T-helper 2 cell treated with Interferon-gamma antibody and Interleukin-4, amounts not matched to agents 5 μg/mL and 100 μg/mL, for 36 hours (primary cell): Measurements from ENCODE around the gene CSTF2.

Experiments used
- DNase-seq: peaks from one replicate; pipeline ENCODE4 v3.0.0; 2021; ENCODE audit warnings: low spot score
- H3K27ac Mint-ChIP-seq: one replicate; pipeline ENCODE4 v1.8.0; 2021; ENCODE audit warnings: mild to moderate bottlenecking, mixed read lengths
- H3K27me3 Mint-ChIP-seq: one replicate; pipeline ENCODE4 v1.8.0; 2021; ENCODE audit warnings: low read depth, mixed read lengths
- H3K36me3 Mint-ChIP-seq: one replicate; pipeline ENCODE4 v1.8.0; 2021; ENCODE audit warnings: low read depth, mixed read lengths
- H3K4me1 Mint-ChIP-seq: one replicate; pipeline ENCODE4 v1.8.0; 2021; ENCODE audit warnings: low read depth, mixed read lengths
- H3K4me3 Mint-ChIP-seq: one replicate; pipeline ENCODE4 v1.8.0; 2022; ENCODE audit warnings: mild to moderate bottlenecking, moderate library complexity, mixed read lengths
- H3K9me3 Mint-ChIP-seq: one replicate; pipeline ENCODE4 v1.8.0; 2021; ENCODE audit warnings: mixed read lengths

CSTF2 gene

DNA sequence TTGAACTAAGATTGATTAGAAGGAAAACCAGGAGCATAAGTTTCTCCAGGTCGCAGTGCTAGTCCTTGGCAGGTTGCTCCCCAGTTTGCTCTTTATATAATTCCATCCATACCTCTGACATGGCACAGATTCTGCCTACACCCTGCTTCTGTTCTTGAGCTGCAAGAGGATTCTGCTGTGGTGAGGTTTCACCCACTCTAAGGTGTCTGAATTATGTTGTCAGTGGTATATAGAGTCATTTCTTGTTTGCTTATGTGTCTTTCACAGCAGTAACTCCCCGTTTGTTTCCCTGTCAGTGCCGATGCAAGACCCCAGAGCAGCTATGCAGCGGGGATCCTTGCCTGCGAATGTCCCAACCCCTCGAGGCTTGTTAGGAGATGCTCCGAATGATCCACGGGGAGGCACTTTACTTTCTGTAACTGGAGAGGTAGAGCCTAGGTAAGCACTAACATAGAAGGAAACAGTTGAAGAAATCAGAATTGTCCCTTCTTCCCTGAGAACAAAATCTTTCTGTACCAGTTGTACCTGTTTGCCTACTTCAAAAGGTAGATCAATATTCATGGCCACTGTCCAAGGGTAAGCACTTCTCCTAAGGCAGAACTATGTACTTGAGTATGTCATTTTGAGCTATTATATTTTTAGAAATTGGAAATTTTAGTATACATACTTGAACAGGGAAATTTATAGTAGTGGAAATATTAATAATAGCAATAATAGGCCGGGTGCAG is 11.2 kb downstream of the CSTF2 start:
- Mint-ChIP-seq H3K9me3 (no peaks in the 10 kb centered on the region), H3K27ac (peak overlapping the region; percentile 97), H3K27me3 (no peaks in the 10 kb centered on the region), H3K4me3 (no peak overlapping the region), H3K4me1 (peaks cover 22% of the 10 kb centered on the region), H3K36me3 (peaks cover 65% of the 10 kb centered on the region)
- DNase-seq: no peak

DNA sequence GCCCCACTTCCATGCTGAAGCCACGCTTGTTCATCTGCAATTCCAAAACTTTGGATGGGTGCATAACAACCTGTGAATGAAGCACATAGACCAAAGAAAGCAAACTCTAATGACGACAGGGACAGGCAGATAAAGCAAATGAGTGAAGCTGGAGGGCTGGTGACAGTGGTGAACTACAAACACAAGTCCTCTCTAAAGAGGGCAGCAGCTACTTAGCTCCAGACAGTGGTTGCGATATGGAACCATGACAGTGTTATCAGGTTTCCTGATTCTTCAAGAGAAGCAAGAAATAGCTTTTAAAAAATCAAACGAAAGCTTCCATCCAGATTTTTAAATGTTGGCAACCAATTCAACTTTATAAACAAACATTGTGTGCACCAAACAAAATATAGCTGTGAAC is 30.1 kb downstream of the CSTF2 start:
- no peaks in the 10 kb centered on the region for H3K27me3 Mint-ChIP-seq
- no peaks in the 10 kb centered on the region for H3K9me3 Mint-ChIP-seq
- no peak for DNase-seq
- H3K4me1 Mint-ChIP-seq: peaks cover 3% of the 10 kb centered on the region
- H3K4me3 Mint-ChIP-seq: no peak overlapping the region
- H3K36me3 Mint-ChIP-seq: no peaks in the 10 kb centered on the region
- H3K27ac Mint-ChIP-seq: no peak overlapping the region

DNA sequence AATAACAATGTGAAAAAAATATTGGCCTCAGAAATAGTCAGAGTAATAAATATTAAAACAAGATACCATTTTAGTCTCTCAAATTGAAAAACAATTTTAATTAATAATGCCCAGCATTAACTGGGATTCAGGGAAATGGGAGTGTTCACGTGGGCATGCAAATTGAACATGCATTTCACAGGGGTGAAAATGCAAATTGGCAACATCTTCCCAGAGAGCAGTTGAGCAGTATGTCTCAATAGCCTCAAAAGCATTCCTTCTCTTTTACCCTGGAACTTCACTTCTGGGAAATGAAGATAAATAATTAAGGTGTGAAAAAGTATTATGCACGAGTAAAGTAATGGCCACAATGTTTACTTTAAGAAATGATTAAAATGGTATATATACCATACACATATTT is 32.6 kb downstream of the CSTF2 start:
- Mint-ChIP-seq H3K4me1 (no peaks in the 10 kb centered on the region), H3K9me3 (no peaks in the 10 kb centered on the region), H3K27ac (no peak overlapping the region), H3K27me3 (peaks cover 1% of the 10 kb centered on the region), H3K4me3 (no peak overlapping the region), H3K36me3 (no peaks in the 10 kb centered on the region)
- DNase-seq: no peak

DNA sequence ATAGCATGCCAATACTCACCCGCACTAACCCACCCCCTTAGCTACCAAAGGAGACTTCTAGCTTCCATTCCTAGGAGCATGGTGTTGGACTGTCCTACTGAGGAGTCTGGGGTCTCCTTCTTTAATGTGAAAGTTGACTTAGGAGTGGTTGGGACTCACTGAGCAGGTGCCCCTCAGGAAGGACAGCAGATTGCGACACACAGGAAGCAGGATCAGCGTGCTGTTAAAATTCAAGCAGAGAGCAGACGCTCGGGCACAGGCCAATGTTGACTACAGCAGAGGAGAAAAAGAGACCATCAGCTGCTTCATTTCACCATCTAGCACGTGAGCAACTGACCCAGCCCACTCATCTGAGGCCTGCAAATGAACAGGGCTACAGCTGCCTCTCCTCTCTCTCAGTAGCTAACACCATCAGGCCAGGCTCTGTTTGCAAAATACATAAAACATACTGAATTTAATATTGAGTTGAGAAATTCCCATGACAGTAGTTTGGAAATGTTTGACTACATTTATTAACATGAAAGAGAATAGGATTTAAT is 43.2 kb downstream of the CSTF2 start:
- Mint-ChIP-seq H3K9me3 (no peaks in the 10 kb centered on the region), H3K27ac (no peak overlapping the region), H3K4me1 (no peaks in the 10 kb centered on the region), H3K4me3 (no peak overlapping the region), H3K36me3 (no peaks in the 10 kb centered on the region), H3K27me3 (peaks cover 8% of the 10 kb centered on the region)
- no peak for DNase-seq

DNA sequence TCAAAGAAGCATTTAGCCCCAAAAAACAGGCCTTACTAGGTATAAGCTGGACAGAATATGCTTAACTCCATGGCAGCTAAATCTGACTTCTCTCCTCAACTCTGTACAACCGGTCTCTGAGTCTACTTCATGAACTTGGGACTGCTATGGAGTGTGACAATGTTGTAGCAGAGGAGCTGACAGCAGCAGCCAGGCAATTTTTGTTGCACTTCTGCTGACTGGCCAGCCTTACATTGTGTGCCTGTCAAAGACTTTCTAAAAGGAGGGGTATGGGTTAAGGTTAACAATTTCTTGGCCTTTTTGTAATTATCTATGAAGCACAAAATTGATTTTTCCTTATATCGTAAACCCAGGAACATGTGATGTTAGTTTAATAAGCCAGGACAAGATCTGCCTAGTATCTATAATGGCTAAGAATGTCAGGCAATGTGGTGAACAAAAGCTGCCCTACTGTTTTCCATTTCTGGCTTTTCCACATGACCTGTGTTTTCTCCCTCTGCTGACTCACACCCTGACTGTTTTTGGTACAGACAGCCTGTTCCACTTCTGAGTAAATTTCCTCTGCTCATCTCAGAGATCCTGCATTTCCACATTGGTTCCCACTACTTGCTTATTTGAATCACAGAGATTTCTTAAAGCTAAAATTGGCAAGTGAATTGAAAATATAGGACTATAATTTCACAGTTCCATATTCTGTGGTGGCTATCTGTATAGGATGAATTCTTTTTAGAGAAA is 44.6 kb downstream of the CSTF2 start:
- H3K36me3 Mint-ChIP-seq: no peaks in the 10 kb centered on the region
- H3K27me3 Mint-ChIP-seq: no peaks in the 10 kb centered on the region
- no peak overlapping the region for H3K27ac Mint-ChIP-seq
- H3K4me1 Mint-ChIP-seq: no peaks in the 10 kb centered on the region
- DNase-seq: no peak
- H3K4me3 Mint-ChIP-seq: no peak overlapping the region
- no peaks in the 10 kb centered on the region for H3K9me3 Mint-ChIP-seq

GRCh38 chrX:100868273-100868672 is 48.1 kb downstream of the CSTF2 start:
- no peak overlapping the region for H3K4me3 Mint-ChIP-seq
- no peaks in the 10 kb centered on the region for H3K36me3 Mint-ChIP-seq
- H3K27ac Mint-ChIP-seq: no peak overlapping the region
- H3K27me3 Mint-ChIP-seq: peaks cover 4% of the 10 kb centered on the region
- DNase-seq: no peak
- H3K9me3 Mint-ChIP-seq: no peaks in the 10 kb centered on the region
- no peaks in the 10 kb centered on the region for H3K4me1 Mint-ChIP-seq

DNA sequence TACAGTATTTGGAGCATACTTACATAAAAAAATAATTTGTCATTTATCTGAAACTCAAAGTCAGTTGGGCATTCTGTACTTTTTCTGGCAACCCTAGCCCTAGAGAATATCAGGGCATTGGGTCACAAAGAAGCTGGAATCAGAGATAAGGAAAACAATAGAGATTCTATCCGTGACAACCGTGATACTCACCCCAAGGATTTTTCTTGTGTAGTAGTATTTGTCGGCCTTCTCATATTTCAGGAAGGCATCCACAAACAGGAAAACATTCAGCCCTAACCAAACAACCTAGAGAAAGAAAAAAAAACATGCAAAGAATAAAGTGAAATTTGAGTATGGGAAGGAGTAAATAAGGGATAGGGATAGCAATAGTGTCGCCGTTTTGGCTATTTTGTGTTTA is 50.3 kb downstream of the CSTF2 start:
- Mint-ChIP-seq H3K27ac (no peak overlapping the region), H3K4me3 (no peak overlapping the region), H3K36me3 (no peaks in the 10 kb centered on the region), H3K9me3 (no peaks in the 10 kb centered on the region), H3K27me3 (peaks cover 9% of the 10 kb centered on the region), H3K4me1 (peaks cover 3% of the 10 kb centered on the region)
- no peak for DNase-seq

DNA sequence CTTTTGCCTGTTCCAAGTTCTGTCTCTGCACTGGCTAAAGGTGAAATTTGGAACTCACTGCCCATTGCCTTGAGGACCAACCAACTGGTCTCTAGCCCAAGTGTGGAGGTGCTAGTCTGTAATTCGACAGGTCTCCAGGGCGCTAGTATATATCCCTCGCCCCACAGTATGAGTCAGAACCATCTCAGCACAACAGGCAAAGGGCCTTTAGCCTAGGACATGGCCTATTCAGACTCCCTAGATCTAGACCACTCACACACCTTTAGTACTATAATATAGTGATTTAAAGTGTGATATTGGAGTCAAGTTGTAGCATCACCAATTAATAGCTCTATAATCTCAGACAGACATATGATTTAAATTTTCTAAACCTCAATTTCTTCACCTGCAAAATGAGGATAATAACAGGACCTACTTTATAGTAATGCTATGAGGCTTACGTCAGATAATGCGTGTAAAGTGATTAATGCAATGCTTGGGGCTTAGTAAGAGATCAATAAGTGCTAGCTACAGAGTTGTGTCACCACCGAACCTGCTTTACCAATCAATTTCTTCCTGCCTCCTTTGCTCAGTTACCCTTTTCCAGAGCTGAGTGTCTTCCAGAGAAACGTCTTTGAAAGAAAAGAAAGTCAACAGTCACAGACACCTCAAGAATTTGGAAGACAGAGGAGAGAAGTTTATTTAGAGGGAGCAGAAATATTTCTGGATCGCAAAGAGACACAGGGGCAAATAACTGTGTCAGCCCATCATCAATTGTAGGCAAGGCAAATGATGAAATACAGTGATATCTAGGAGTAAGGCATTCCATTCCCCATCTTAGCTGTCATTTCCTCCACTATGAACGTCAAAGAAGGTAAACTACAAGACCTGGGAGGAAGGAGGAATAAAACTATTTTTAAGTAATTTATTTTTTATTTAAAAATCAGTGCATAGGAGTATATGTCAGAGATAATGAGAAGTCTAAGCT is 51.7 kb downstream of the CSTF2 start:
- Mint-ChIP-seq H3K36me3 (no peaks in the 10 kb centered on the region), H3K27ac (no peak overlapping the region), H3K27me3 (peaks cover 9% of the 10 kb centered on the region)

GRCh38 chrX:100874325-100874724 is 54.1 kb downstream of the CSTF2 start, which contains the start of gene NOX1:
TSS of gene NOX1 (minus strand) at chrX:100874359. CDS start at chrX:100874139, 220 bp downstream.
- H3K27me3 Mint-ChIP-seq: peaks cover 9% of the 10 kb centered on the region
- H3K4me1 Mint-ChIP-seq: peaks cover 3% of the 10 kb centered on the region
- no peak within 1 kb of the TSS for H3K27ac Mint-ChIP-seq
- no peak for DNase-seq
- no peak within 1 kb of the TSS for H3K4me3 Mint-ChIP-seq
- no peaks in the 10 kb centered on the region for H3K9me3 Mint-ChIP-seq
- no peaks in the 10 kb centered on the region for H3K36me3 Mint-ChIP-seq

More for the DNA sequence above, 51.7 kb downstream of the CSTF2 start:
- peaks cover 3% of the 10 kb centered on the region for H3K4me1 Mint-ChIP-seq
- no peaks in the 10 kb centered on the region for H3K9me3 Mint-ChIP-seq
- no peak for DNase-seq
- no peak overlapping the region for H3K4me3 Mint-ChIP-seq

GRCh38 chrX:100880368-100880767 is 60.2 kb downstream of the CSTF2 start:
- H3K4me3 Mint-ChIP-seq: no peak overlapping the region
- no peak overlapping the region for H3K27ac Mint-ChIP-seq
- H3K36me3 Mint-ChIP-seq: no peaks in the 10 kb centered on the region
- no peaks in the 10 kb centered on the region for H3K27me3 Mint-ChIP-seq
- DNase-seq: no peak
- no peaks in the 10 kb centered on the region for H3K9me3 Mint-ChIP-seq
- H3K4me1 Mint-ChIP-seq: peaks cover 3% of the 10 kb centered on the region

- no peak overlapping the region for H3K27ac Mint-ChIP-seq
- no peaks in the 10 kb centered on the region for H3K27me3 Mint-ChIP-seq
- no peaks in the 10 kb centered on the region for H3K9me3 Mint-ChIP-seq
- H3K36me3 Mint-ChIP-seq: no peaks in the 10 kb centered on the region
- no peak for DNase-seq
- peaks cover 3% of the 10 kb centered on the region for H3K4me1 Mint-ChIP-seq
- H3K4me3 Mint-ChIP-seq: no peak overlapping the region
These were observed 63.5 kb downstream of the CSTF2 start for GRCh38 chrX:100883654-100884053.
